Osteocyte (in vitro differentiated cells): ENCODE data around the gene ABLIM2. TPM values are rescaled to one million over a fixed set of nuclear protein-coding genes. Genes with fewer than 3 reads are reported as not detected.

Experiments used
- DNase-seq: peaks from one replicate; pipeline ENCODE4 v3.0.0; 2021; ENCODE audit warnings: mixed read lengths; ENCODE audit not compliant: unreplicated experiment; ENCODE audit errors: extremely low spot score
- H3K27ac Mint-ChIP-seq: one replicate; pipeline ENCODE4 v1.8.0; 2021; ENCODE audit warnings: mild to moderate bottlenecking, mixed read lengths; ENCODE audit not compliant: unreplicated experiment
- H3K27me3 Mint-ChIP-seq: one replicate; pipeline ENCODE4 v1.8.0; 2021; ENCODE audit warnings: mixed read lengths; ENCODE audit not compliant: unreplicated experiment
- H3K36me3 Mint-ChIP-seq: one replicate; pipeline ENCODE4 v1.8.0; 2021; ENCODE audit warnings: mixed read lengths; ENCODE audit not compliant: unreplicated experiment
- H3K4me1 Mint-ChIP-seq: one replicate; pipeline ENCODE4 v1.8.0; 2021; ENCODE audit warnings: mixed read lengths; ENCODE audit not compliant: unreplicated experiment
- H3K4me3 Mint-ChIP-seq: one replicate; pipeline ENCODE4 v1.8.0; 2021; ENCODE audit warnings: mild to moderate bottlenecking, moderate library complexity, mixed read lengths; ENCODE audit not compliant: unreplicated experiment
- H3K9me3 Mint-ChIP-seq: one replicate; pipeline ENCODE4 v1.8.0; 2021; ENCODE audit warnings: mixed read lengths; ENCODE audit not compliant: unreplicated experiment
- CTCF ChIP-seq: fragments of 200-600 bp; sonication (generic); IDR thresholded peaks from 2 replicates; pipeline ENCODE4 v1.5.0; 2021; ENCODE audit warnings: antibody characterized with exemption, mild to moderate bottlenecking, moderate library complexity
- total RNA-seq: library from RNA; stranded (reverse); gene quantifications from 2 replicates; pipeline ENCODE4 v1.2.1, GENCODE V29; 2021

Gene ABLIM2
- total RNA-seq, 1 donor from 2014 or later: 0.24 TPM

- no peak for TF ChIP-seq CTCF
- Mint-ChIP-seq H3K27me3 (peaks cover 45% of the 10 kb centered on the region), H3K4me1 (peaks cover 4% of the 10 kb centered on the region), H3K4me3 (no peak overlapping the region), H3K27ac (no peak overlapping the region), H3K36me3 (no peaks in the 10 kb centered on the region), H3K9me3 (no peaks in the 10 kb centered on the region)
- DNase-seq: no peak
Measured at GRCh38 chr4:8040607-8041006, 118.0 kb downstream of the ABLIM2 start.

GRCh38 chr4:8039853-8040252 lies 118.8 kb downstream of the ABLIM2 start:
- TF ChIP-seq CTCF: no peak
- Mint-ChIP-seq H3K9me3 (no peaks in the 10 kb centered on the region), H3K4me3 (no peak overlapping the region), H3K27me3 (peaks cover 42% of the 10 kb centered on the region), H3K4me1 (peaks cover 10% of the 10 kb centered on the region), H3K36me3 (no peaks in the 10 kb centered on the region), H3K27ac (no peak overlapping the region)
- DNase-seq: no peak

GRCh38 chr4:8039290-8039689 lies 119.3 kb downstream of the ABLIM2 start:
- H3K4me1 Mint-ChIP-seq: peaks cover 10% of the 10 kb centered on the region
- H3K9me3 Mint-ChIP-seq: no peaks in the 10 kb centered on the region
- no peak overlapping the region for H3K4me3 Mint-ChIP-seq
- H3K36me3 Mint-ChIP-seq: no peaks in the 10 kb centered on the region
- no peak for TF ChIP-seq CTCF
- H3K27ac Mint-ChIP-seq: no peak overlapping the region
- no peak for DNase-seq
- peaks cover 37% of the 10 kb centered on the region for H3K27me3 Mint-ChIP-seq

- H3K36me3 Mint-ChIP-seq: no peaks in the 10 kb centered on the region
- no peak overlapping the region for H3K4me3 Mint-ChIP-seq
- TF ChIP-seq CTCF: no peak
- H3K9me3 Mint-ChIP-seq: no peaks in the 10 kb centered on the region
- H3K27ac Mint-ChIP-seq: no peak overlapping the region
- DNase-seq: no peak
- peaks cover 10% of the 10 kb centered on the region for H3K4me1 Mint-ChIP-seq
- peaks cover 34% of the 10 kb centered on the region for H3K27me3 Mint-ChIP-seq
Measured at GRCh38 chr4:8038719-8039251, 119.8 kb downstream of the ABLIM2 start.

- Mint-ChIP-seq H3K9me3 (no peaks in the 10 kb centered on the region), H3K4me3 (no peak overlapping the region), H3K4me1 (peaks cover 10% of the 10 kb centered on the region), H3K27ac (no peak overlapping the region), H3K27me3 (peaks cover 31% of the 10 kb centered on the region), H3K36me3 (no peaks in the 10 kb centered on the region)
- DNase-seq: no peak
- no peak for TF ChIP-seq CTCF
Measured at GRCh38 chr4:8038083-8038482, 120.5 kb downstream of the ABLIM2 start.
